ENCODE measurements around the gene ATRIP. TPM values are rescaled to one million over a fixed set of nuclear protein-coding genes. Genes with fewer than 3 reads are reported as not detected.

Gene ATRIP
- total and polyA plus RNA-seq, 2 donors from 2014 or later: 5.4 to 6.7 TPM

DNA sequence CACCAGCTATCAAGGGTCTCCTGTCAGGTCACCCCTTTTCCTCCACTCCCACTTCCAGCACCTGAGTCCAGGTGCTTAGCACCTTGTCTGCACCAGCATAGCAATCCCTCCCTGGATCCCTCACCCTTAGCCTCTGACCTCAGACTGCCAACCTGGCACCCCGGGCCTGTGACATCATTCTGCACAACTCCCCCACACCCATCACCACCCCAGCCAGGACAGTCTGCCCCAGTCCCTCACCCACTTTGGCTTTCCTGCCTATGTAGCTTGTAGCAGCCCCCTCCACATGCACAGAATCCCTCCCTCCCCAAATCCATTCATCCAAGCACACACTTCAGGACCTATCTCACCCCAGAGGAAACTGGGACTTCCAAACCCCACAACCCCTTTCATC lies 15.8 kb upstream of the ATRIP start:
- Histone ChIP-seq H3K9ac (ENCODE audit: low read length in 3 of 3) (peak overlapping the region in 1 of 3 donors; percentile 42), H3K27me3 (ENCODE audit: control insufficient read depth, insufficient read depth, low read length) (no peaks in the 10 kb centered on the region), H3K36me3 (ENCODE audit: control insufficient read depth in 2 of 3, insufficient read depth in 3 of 3, low read length in 3 of 3) (no peaks in the 10 kb centered on the region), H3K27ac (ENCODE audit: low read depth in 2 of 2, low read length in 2 of 2) (peak overlapping the region; percentile 88 to 94), H3K4me3 (ENCODE audit: low read length in 3 of 3) (peak overlapping the region in 1 of 3 donors; percentile 76), H3K9me3 (ENCODE audit: control insufficient read depth in 2 of 3, insufficient read depth in 1 of 3, low read length in 3 of 3) (no peaks in the 10 kb centered on the region), H3K4me1 (ENCODE audit: control insufficient read depth in 2 of 3, insufficient read depth in 2 of 3, low read depth in 1 of 3, low read length in 3 of 3) (peaks cover 3 to 72% (median 48%) of the 10 kb centered on the region in 3 donors)
- TF ChIP-seq, protein P1, sequence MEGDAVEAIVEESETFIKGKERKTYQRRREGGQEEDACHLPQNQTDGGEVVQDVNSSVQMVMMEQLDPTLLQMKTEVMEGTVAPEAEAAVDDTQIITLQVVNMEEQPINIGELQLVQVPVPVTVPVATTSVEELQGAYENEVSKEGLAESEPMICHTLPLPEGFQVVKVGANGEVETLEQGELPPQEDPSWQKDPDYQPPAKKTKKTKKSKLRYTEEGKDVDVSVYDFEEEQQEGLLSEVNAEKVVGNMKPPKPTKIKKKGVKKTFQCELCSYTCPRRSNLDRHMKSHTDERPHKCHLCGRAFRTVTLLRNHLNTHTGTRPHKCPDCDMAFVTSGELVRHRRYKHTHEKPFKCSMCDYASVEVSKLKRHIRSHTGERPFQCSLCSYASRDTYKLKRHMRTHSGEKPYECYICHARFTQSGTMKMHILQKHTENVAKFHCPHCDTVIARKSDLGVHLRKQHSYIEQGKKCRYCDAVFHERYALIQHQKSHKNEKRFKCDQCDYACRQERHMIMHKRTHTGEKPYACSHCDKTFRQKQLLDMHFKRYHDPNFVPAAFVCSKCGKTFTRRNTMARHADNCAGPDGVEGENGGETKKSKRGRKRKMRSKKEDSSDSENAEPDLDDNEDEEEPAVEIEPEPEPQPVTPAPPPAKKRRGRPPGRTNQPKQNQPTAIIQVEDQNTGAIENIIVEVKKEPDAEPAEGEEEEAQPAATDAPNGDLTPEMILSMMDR (IDR thresholded peaks at IDR 0.05; ENCODE audit: borderline replicate concordance, extremely low read depth, insufficient read depth): no peak
- DNase-seq: no peak
- no peak for FAIRE-seq
- intact Hi-C loops (cut with DNase I): loop anchor here (10.0 kb wide), 1 partner anchor 156 kb away; no protein-coding TSS in a partner anchor

DNA sequence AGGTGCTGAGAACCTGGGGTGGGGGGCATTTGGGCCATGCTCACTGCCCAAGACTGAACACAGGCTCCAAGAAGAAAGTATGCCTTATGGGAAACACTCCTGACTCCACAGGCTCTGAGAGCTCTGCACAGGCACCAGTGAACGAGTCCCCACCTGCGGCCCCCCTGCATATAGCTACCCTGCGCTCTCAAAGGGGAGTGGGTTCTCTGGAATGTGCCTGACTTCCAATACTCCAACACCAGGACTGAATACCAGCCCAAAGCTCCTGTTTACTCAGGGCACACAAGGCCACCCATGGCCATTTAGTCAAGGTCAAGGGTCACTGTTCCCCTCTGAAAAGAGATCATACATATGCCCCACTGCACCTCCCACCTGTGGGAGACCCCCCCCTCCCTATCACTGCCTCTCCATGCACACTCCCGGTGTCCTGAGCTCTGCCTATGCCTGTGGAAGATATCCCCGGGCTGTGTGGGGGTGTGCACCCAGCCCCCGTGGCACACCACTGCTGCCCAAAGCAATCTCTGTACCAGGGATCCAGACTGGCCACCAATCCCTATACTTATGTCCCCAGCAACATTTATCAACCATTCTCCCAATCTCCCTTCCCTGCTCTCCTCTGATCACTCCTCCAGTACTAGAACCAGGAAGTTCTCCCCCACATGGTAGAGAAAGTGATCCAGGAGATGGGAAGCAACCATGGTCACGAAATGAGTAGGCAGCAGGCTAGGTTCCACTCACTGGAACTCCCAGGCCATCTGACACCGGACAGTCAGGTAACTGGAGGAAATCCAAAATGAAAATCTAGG lies 15.1 kb upstream of the ATRIP start:
- H3K36me3 ChIP-seq (ENCODE audit: control insufficient read depth in 2 of 3, insufficient read depth in 3 of 3, low read length in 3 of 3): no peaks in the 10 kb centered on the region
- no peaks in the 10 kb centered on the region for H3K9me3 ChIP-seq (ENCODE audit: control insufficient read depth in 2 of 3, insufficient read depth in 1 of 3, low read length in 3 of 3)
- TF ChIP-seq, protein P1 (IDR thresholded peaks at IDR 0.05; ENCODE audit: borderline replicate concordance, extremely low read depth, insufficient read depth): no peak
- H3K27me3 ChIP-seq (ENCODE audit: control insufficient read depth, insufficient read depth, low read length): no peaks in the 10 kb centered on the region
- H3K4me1 ChIP-seq (ENCODE audit: control insufficient read depth in 2 of 3, insufficient read depth in 2 of 3, low read depth in 1 of 3, low read length in 3 of 3): peaks cover 3 to 65% (median 42%) of the 10 kb centered on the region in 3 donors
- FAIRE-seq (no peak), DNase-seq (peak in 1 of 5 donors; percentile 63)
- intact Hi-C loops (cut with DNase I): loop anchor here (10.0 kb wide), 1 partner anchor 157 kb away; no protein-coding TSS in a partner anchor
- H3K27ac ChIP-seq (ENCODE audit: low read depth in 2 of 2, low read length in 2 of 2): peak overlapping the region; percentile 88 to 94
- peak overlapping the region in 1 of 3 donors; percentile 42 for H3K9ac ChIP-seq (ENCODE audit: low read length in 3 of 3)
- H3K4me3 ChIP-seq (ENCODE audit: low read length in 3 of 3): no peak overlapping the region

DNA sequence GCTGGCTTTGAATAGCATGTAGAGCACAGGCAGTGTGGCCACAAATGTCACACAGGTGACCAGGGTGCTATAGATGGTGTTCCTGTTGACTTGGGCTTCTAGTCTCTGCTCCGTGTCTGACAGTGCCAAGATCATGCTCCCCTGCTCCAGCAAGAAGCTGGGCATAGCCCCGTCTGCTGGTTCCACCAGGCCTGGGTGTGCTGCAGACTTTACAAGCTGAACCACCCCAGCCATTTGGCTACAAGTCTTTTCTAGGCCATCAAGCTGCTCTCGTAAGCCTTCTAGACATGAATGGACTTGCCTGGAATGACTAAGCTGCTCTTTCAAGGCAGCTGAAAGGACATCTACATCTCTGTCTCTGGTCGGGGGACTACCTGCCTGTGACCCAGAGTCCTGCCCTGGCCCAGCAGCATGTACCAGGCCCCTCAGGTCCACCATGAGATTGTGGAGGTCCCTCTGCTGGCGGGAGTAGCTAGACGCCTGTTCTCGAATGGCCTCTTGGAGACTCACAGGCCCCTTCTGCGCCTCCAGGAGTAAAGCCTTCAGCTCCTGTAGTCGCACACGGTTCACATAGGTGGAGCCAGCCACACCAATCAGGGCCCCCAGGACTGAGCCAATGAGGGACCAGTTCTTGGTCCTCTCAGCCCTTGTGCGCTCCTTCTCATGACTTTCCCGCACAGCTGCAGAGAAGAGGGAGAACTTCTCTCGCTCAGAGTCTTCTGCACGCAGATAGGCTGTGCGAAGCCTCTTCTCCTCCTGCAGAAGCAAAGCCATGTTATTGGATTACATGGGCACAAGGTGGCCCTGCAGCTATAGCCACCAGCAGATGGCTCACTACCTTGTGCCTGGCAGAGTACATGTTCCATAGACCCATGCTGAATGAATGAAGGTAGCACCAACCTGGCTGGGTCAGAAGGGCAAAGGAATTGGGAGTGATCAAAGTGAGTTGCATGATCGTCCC lies 13.8 kb upstream of the ATRIP start:
- intact Hi-C loops (cut with DNase I): loop anchor here (10.0 kb wide), 1 partner anchor 158 kb away; no protein-coding TSS in a partner anchor
- no peaks in the 10 kb centered on the region for H3K9me3 ChIP-seq (ENCODE audit: control insufficient read depth in 2 of 3, insufficient read depth in 1 of 3, low read length in 3 of 3)
- peaks cover 3 to 52% (median 32%) of the 10 kb centered on the region in 3 donors for H3K4me1 ChIP-seq (ENCODE audit: control insufficient read depth in 2 of 3, insufficient read depth in 2 of 3, low read depth in 1 of 3, low read length in 3 of 3)
- DNase-seq (peak in 1 of 5 donors; percentile 37), FAIRE-seq (no peak)
- peak overlapping the region in 1 of 3 donors; percentile 17 for H3K9ac ChIP-seq (ENCODE audit: low read length in 3 of 3)
- peak overlapping the region in 1 of 3 donors; percentile 62 for H3K4me3 ChIP-seq (ENCODE audit: low read length in 3 of 3)
- TF ChIP-seq, protein P1 (IDR thresholded peaks at IDR 0.05; ENCODE audit: borderline replicate concordance, extremely low read depth, insufficient read depth): no peak
- no peaks in the 10 kb centered on the region for H3K36me3 ChIP-seq (ENCODE audit: control insufficient read depth in 2 of 3, insufficient read depth in 3 of 3, low read length in 3 of 3)
- no peaks in the 10 kb centered on the region for H3K27me3 ChIP-seq (ENCODE audit: control insufficient read depth, insufficient read depth, low read length)
- H3K27ac ChIP-seq (ENCODE audit: low read depth in 2 of 2, low read length in 2 of 2): peak overlapping the region; percentile 5 to 84
